HEK293 (cell line): ENCODE data around the gene RASEF.

Source experiments
- ATF2 ChIP-seq: fragments of 450-650 bp; formaldehyde crosslinking; IDR thresholded peaks from 2 replicates; pipeline ENCODE4 v1.5.1; 2016; ENCODE audit warnings: missing biosample characterization, missing genetic modification characterization, low read depth
- CTCF ChIP-seq: fragments of 450-650 bp; formaldehyde crosslinking; IDR thresholded peaks from 2 replicates; pipeline ENCODE4 v1.5.1; 2016; ENCODE audit warnings: missing biosample characterization, missing genetic modification characterization
- HOXC10 ChIP-seq: sonication (generic); formaldehyde crosslinking; IDR thresholded peaks from 2 replicates; pipeline ENCODE4 v1.8.1; 2023; ENCODE audit warnings: mild to moderate bottlenecking, missing genetic modification reagents
- REST ChIP-seq: fragments of 450-650 bp; formaldehyde crosslinking; IDR thresholded peaks from 2 replicates; pipeline ENCODE4 v1.5.1; 2016; ENCODE audit warnings: missing biosample characterization, missing genetic modification characterization
- ZFP3 ChIP-seq: fragments of 450-650 bp; formaldehyde crosslinking; IDR thresholded peaks from 2 replicates; pipeline ENCODE4 v1.5.1; 2016; ENCODE audit warnings: low read depth, missing biosample characterization, missing genetic modification characterization
- ZNF302 ChIP-seq: fragments of 450-650 bp; formaldehyde crosslinking; IDR thresholded peaks from 2 replicates; pipeline ENCODE4 v1.5.1; 2016; ENCODE audit warnings: missing biosample characterization, missing genetic modification characterization, low read depth
- ZNF449 ChIP-seq: fragments of 450-650 bp; formaldehyde crosslinking; IDR thresholded peaks from 2 replicates; pipeline ENCODE4 v1.5.1; 2017; ENCODE audit warnings: missing biosample characterization, mild to moderate bottlenecking, missing genetic modification characterization, moderate library complexity
- ZNF473 ChIP-seq: fragments of 450-650 bp; formaldehyde crosslinking; IDR thresholded peaks from 2 replicates; pipeline ENCODE4 v1.5.1; 2017; ENCODE audit warnings: missing biosample characterization, missing genetic modification characterization
- ZNF561 ChIP-seq: fragments of 450-650 bp; IDR thresholded peaks from 2 replicates; pipeline ENCODE4 v1.5.1; 2018; ENCODE audit warnings: missing biosample characterization, missing genetic modification characterization, borderline replicate concordance
- ZNF660 ChIP-seq: fragments of 450-650 bp; IDR thresholded peaks from 2 replicates; pipeline ENCODE4 v1.5.1; 2018; ENCODE audit warnings: missing biosample characterization, mild to moderate bottlenecking, missing genetic modification characterization
- ZNF791 ChIP-seq: fragments of 450-650 bp; formaldehyde crosslinking; IDR thresholded peaks from 2 replicates; pipeline ENCODE4 v1.5.1; 2016; ENCODE audit warnings: missing biosample characterization, missing genetic modification characterization
- ZSCAN18 ChIP-seq: fragments of 450-650 bp; formaldehyde crosslinking; IDR thresholded peaks from 2 replicates; pipeline ENCODE4 v1.5.1; 2016; ENCODE audit warnings: missing biosample characterization, missing genetic modification characterization
- TF ChIP-seq, protein P1 (sequence below): IDR thresholded peaks from 2 replicates; pipeline ENCODE4 v1.6.1; 2011; ENCODE audit warnings: mild to moderate bottlenecking, low read depth, low read length, borderline replicate concordance

DNA sequence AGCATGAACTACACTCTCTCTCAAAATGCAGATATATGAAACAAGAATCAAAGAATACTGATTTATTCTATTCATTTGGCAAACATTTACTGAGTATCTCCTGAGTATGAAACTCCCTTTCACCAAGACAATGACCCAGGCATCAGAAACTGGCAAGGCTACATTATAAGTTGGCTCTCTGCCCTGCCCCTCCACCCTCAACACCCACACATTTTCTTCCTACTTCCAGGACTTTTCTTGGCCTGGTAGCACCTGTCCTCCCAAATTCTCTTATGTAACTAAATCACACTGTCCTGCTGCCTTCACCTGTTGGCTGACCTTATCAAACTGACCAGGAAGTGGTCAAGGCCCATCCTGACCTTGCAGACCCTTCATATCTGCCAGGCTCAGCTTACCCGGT is 3.5 kb downstream of the RASEF start:
- no peak for TF ChIP-seq ZNF473
- TF ChIP-seq HOXC10 (CRISPR knock-in tag): no peak
- no peak for TF ChIP-seq CTCF
- no peak for TF ChIP-seq ZNF660 (tag by site-specific recombination)
- TF ChIP-seq ZFP3: no peak
- no peak for TF ChIP-seq ZNF449 (tag by site-specific recombination)
- no peak for TF ChIP-seq REST (tag by site-specific recombination)
- TF ChIP-seq ZNF791 (tag by site-specific recombination): no peak
- TF ChIP-seq, protein P1, sequence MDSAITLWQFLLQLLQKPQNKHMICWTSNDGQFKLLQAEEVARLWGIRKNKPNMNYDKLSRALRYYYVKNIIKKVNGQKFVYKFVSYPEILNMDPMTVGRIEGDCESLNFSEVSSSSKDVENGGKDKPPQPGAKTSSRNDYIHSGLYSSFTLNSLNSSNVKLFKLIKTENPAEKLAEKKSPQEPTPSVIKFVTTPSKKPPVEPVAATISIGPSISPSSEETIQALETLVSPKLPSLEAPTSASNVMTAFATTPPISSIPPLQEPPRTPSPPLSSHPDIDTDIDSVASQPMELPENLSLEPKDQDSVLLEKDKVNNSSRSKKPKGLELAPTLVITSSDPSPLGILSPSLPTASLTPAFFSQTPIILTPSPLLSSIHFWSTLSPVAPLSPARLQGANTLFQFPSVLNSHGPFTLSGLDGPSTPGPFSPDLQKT: no peak
- no peak for TF ChIP-seq ZSCAN18 (tag by site-specific recombination)
- TF ChIP-seq ATF2 (tag by site-specific recombination): no peak
- no peak for TF ChIP-seq ZNF302 (tag by site-specific recombination)
- TF ChIP-seq ZNF561 (tag by site-specific recombination): no peak
